GM12878 (cell line): ENCODE data around the gene TMEM179B. TPM values are rescaled to one million over a fixed set of nuclear protein-coding genes. Genes with fewer than 3 reads are reported as not detected.

Experiments used
- BACH1 ChIP-seq: fragments of 450-650 bp; IDR thresholded peaks from 2 replicates; pipeline ENCODE4 v1.6.1; 2017; ENCODE audit warnings: mild to moderate bottlenecking, borderline replicate concordance
- BCL11A ChIP-seq: IDR thresholded peaks from 2 replicates; pipeline ENCODE4 v1.6.1; 2011; ENCODE audit warnings: low read depth, low read length
- CBX3 ChIP-seq: fragments of 200-600 bp; sonication (generic); IDR thresholded peaks from 2 replicates; pipeline ENCODE4 v1.6.1; 2016; ENCODE audit warnings: low read depth, borderline replicate concordance
- CTCF ChIP-seq, 3 experiments: IDR thresholded peaks in 2 of 3; conservative IDR thresholded peaks in 1 of 3; 2 replicates each; pipeline ENCODE4 v1.5.1; 2011; ENCODE audit warnings: low read depth in 3 of 3, low read length in 3 of 3, mild to moderate bottlenecking in 3 of 3, control low read depth in 2 of 3, moderate library complexity in 2 of 3, inconsistent platforms in 1 of 3, mixed read lengths in 1 of 3; ENCODE audit not compliant: control insufficient read depth in 2 of 3, insufficient read depth in 1 of 3; ENCODE audit errors: extremely low read depth in 1 of 3
- DPF2 ChIP-seq: fragments of 450-650 bp; IDR thresholded peaks from 2 replicates; pipeline ENCODE4 v1.6.1; 2017; ENCODE audit warnings: mild to moderate bottlenecking
- E2F4 ChIP-seq: IDR thresholded peaks from 2 replicates; pipeline ENCODE4 v1.6.1; 2012; ENCODE audit warnings: low read depth, low read length, improper control_type of control experiment
- FOXK2 ChIP-seq: fragments of 450-650 bp; IDR thresholded peaks from 2 replicates; pipeline ENCODE4 v1.6.1; 2017; ENCODE audit warnings: mild to moderate bottlenecking, moderate library complexity
- GABPA ChIP-seq: IDR thresholded peaks from 2 replicates; pipeline ENCODE4 v1.6.1; 2014; ENCODE audit warnings: antibody characterized with exemption, low read depth, mild to moderate bottlenecking, inconsistent platforms
- IRF3 ChIP-seq: fragments of 450-650 bp; IDR thresholded peaks from 2 replicates; pipeline ENCODE4 v1.6.1; 2014; ENCODE audit warnings: mild to moderate bottlenecking
- KAT2A ChIP-seq: conservative IDR thresholded peaks from 2 replicates; pipeline ENCODE4 v1.6.1; 2011; ENCODE audit warnings: low read depth, low read length; ENCODE audit not compliant: control insufficient read depth
- KDM1A ChIP-seq: fragments of 200-600 bp; sonication (generic); IDR thresholded peaks from 2 replicates; pipeline ENCODE4 v1.6.1; 2016; ENCODE audit warnings: borderline replicate concordance
- MTA3 ChIP-seq: IDR thresholded peaks from 2 replicates; pipeline ENCODE4 v1.6.1; 2012; ENCODE audit warnings: low read length, inconsistent platforms, borderline replicate concordance
- MXI1 ChIP-seq: fragments of 150-350 bp; IDR thresholded peaks from 2 replicates; pipeline ENCODE4 v1.6.1; 2011; ENCODE audit warnings: low read depth, mild to moderate bottlenecking, inconsistent platforms, low read length, improper control_type of control experiment
- NFIC ChIP-seq: IDR thresholded peaks from 2 replicates; pipeline ENCODE4 v1.6.1; 2012; ENCODE audit warnings: low read depth, mild to moderate bottlenecking, inconsistent platforms, low read length, moderate library complexity
- NR2C1 ChIP-seq: fragments of 450-650 bp; IDR thresholded peaks from 2 replicates; pipeline ENCODE4 v1.6.1; 2017; ENCODE audit warnings: antibody characterized with exemption, mild to moderate bottlenecking, moderate library complexity
- NRF1 ChIP-seq: conservative IDR thresholded peaks from 2 replicates; pipeline ENCODE4 v1.6.1; 2011; ENCODE audit warnings: mild to moderate bottlenecking, low read depth, low read length, improper control_type of control experiment
- PAX5 ChIP-seq: IDR thresholded peaks from 2 replicates; pipeline ENCODE4 v1.6.1; 2011; ENCODE audit warnings: low read depth, low read length, borderline replicate concordance
- POLR2A ChIP-seq: IDR thresholded peaks from 2 replicates; pipeline ENCODE4 v1.6.1; 2011; ENCODE audit warnings: low read depth, mild to moderate bottlenecking, low read length
- SIN3A ChIP-seq: IDR thresholded peaks from 2 replicates; pipeline ENCODE4 v1.6.1; 2012; ENCODE audit warnings: low read depth, low read length, improper control_type of control experiment
- SIX5 ChIP-seq: IDR thresholded peaks from 2 replicates; pipeline ENCODE4 v1.6.1; 2011; ENCODE audit warnings: mild to moderate bottlenecking, low read depth, low read length, moderate library complexity; ENCODE audit not compliant: severe bottlenecking
- SRF ChIP-seq, 2 experiments: IDR thresholded peaks; 2 replicates each; pipeline ENCODE4 v1.6.1; 2011; ENCODE audit warnings: low read depth in 2 of 2, low read length in 2 of 2, mild to moderate bottlenecking in 1 of 2, moderate library complexity in 1 of 2
- ZNF687 ChIP-seq: fragments of 450-650 bp; IDR thresholded peaks from 2 replicates; pipeline ENCODE4 v1.6.1; 2017; ENCODE audit warnings: mild to moderate bottlenecking, moderate library complexity
- polyA plus RNA-seq, 11 experiments: library from polyadenylated mRNA; depleted of rRNA in 4 of 11; unstranded in 6 of 11; stranded (reverse) in 5 of 11; fragments of >200 nt; fragmentation: Nextera tagmentation in 4 of 11; fragmentation: Illumina TruSeq in 1 of 11; extraction: Ambion mirVana in 4 of 11; extraction: Trizol in 1 of 11; gene quantifications; 1 replicate in 1 of 11; 2 replicates in 10 of 11; pipeline versions ENCODE4 v1.2.1 to v1.2.3, GENCODE V29; 2011 to 2016; ENCODE audit warnings: inconsistent platforms in 2 of 11, missing spikeins in 2 of 11, low read depth in 1 of 11
- total RNA-seq, 4 experiments: library from RNA; depleted of rRNA in 3 of 4; stranded (reverse); fragments of >200 nt in 3 of 4; fragmentation: Illumina TruSeq in 1 of 4; extraction: Trizol in 1 of 4; gene quantifications; 2 replicates each; pipeline versions ENCODE4 v1.2.1 to v1.2.3, GENCODE V29; 2013 to 2021

The TMEM179B gene
- total and polyA plus RNA-seq, 10 of the 15 experiments (the other 5 are each of a cell fraction or from before 2014, with no cell fraction given) = 21.7 to 82.4 (median 42.0) TPM

- no peak for TF ChIP-seq FOXK2
- TF ChIP-seq SRF (IDR thresholded peaks at IDR 0.05; ENCODE audit: low read depth in 2 of 2, low read length in 2 of 2) = no peak
- TF ChIP-seq CTCF (IDR thresholded peaks at IDR 0.05 in 2 of 3, conservative IDR thresholded peaks at IDR 0.05 in 1 of 3; ENCODE audit: control insufficient read depth in 2 of 3, extremely low read depth in 1 of 3, insufficient read depth in 1 of 3, low read depth in 3 of 3, low read length in 3 of 3) = peak; percentile 97 to 100 (median 99)
- TF ChIP-seq GABPA = no peak
- TF ChIP-seq SIX5 = no peak
- 0 out of 2 replicates have a peak, but pooled peaks have one; percentile 19 for TF ChIP-seq MXI1
- no peak for TF ChIP-seq IRF3
- TF ChIP-seq KDM1A = no peak
- TF ChIP-seq NR2C1 = peak; percentile 39; the same call in 1 of the 2 replicates
- TF ChIP-seq SIN3A = peak; percentile 22; the same call in 1 of the 2 replicates
- no peak for TF ChIP-seq MTA3
- no peak for TF ChIP-seq NRF1
- no peak for TF ChIP-seq CBX3
- TF ChIP-seq ZNF687 = no peak
- TF ChIP-seq PAX5 = no peak
- TF ChIP-seq DPF2 = no peak; the same call in 1 of the 2 replicates
- TF ChIP-seq POLR2A = peak; percentile 7; the same call in 1 of the 2 replicates
- TF ChIP-seq BCL11A = no peak
- TF ChIP-seq E2F4 = no peak
- TF ChIP-seq KAT2A = no peak
- no peak for TF ChIP-seq BACH1
- TF ChIP-seq NFIC = no peak
These were observed 741 bp upstream of the TMEM179B start (continued) for GRCh38 chr11:62786318-62787004.
